NT2/D1 (cell line): ENCODE results near the gene FXYD3.

ENCODE experiments used
- YY1 ChIP-seq: IDR thresholded peaks from 2 replicates; pipeline ENCODE4 v1.6.1; 2011; ENCODE audit not compliant: insufficient read length, insufficient read depth
- ZNF274 ChIP-seq: IDR thresholded peaks from 2 replicates; pipeline ENCODE4 v1.6.1; 2011; ENCODE audit warnings: mild to moderate bottlenecking, low read depth, low read length

DNA sequence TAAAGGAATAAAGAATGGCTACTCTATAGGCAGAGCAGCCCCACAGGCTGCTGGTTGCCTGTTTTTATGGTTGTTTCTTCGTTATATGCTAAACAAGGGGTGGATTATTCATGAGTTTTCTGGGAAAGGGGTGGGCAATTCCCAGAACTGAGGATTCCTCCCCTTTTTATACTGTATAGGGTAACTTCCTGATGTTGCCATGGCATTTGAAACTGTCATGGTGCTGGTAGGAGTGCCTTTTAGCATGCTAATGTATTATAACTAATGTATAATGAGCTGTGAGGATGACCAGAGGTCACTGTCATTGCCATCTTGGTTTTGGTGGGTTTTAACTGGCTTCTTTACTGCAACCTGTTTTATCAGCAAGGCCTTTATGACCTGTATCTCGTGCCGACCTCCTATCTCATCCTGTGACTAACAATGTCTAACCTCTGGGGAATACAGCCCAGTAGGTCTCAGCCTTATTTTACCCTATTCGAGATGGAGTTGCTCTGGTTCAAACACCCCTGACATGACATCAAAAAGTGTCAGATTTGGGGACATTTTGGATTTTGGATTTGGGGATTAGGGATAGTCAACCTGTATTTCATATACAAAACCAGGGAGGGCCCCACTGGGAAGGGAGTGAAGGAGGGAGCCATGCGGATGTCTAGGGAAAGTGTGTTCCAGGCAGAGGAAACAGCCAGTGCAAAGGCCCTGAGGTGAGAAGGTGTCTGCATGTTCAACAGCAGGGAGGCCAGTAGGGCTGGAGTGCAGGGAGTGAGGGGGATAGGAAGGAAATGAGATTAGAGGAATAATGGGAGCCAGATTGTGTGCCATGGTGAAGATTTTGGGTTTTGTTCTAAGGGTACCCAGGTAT lies 49.8 kb downstream of the FXYD3 start:
- TF ChIP-seq YY1: no peak
- no peak for TF ChIP-seq ZNF274
